GM12878 (cell line): ENCODE measurements around the gene MT1G. TPM values are rescaled to one million over a fixed set of nuclear protein-coding genes. Genes with fewer than 3 reads are reported as not detected.

ENCODE experiments used
- ATAC-seq: fragments of 200-7000 bp; cut with Tn5 transposase; 3 replicates; pipeline ENCODE4 v1.9.1; 2020; ENCODE audit warnings: mild to moderate bottlenecking, moderate library complexity
- BruUV-seq: library from RNA; stranded (reverse); fragments of 400-500 nt; replicated peaks from 2 replicates; lab custom pipeline; 2021; lab: Mats Ljungman, UMichigan
- CTCF ChIA-PET: fragments of 300-600 bp; sonication (Branson Sonifier 250); formaldehyde crosslinking; extraction: SDS; loops from one replicate; lab custom pipeline; 2021; ENCODE audit warnings: inconsistent platforms; lab: Yijun Ruan, JAX
- POLR2A ChIA-PET: fragments of 350-600 bp; formaldehyde crosslinking; extraction: SDS; loops from one replicate; lab custom pipeline; 2021; ENCODE audit warnings: inconsistent platforms; lab: Charles Lee
- RAD21 ChIA-PET: fragments of 300-600 bp; sonication (Branson Sonifier 250); formaldehyde crosslinking; loops from one replicate; lab custom pipeline; 2023; ENCODE audit warnings: antibody characterized with exemption; ENCODE audit not compliant: unreplicated experiment; lab: Charles Lee
- SMC1A ChIA-PET: fragments of 300-600 bp; sonication (Branson Sonifier 250); formaldehyde crosslinking; loops from one replicate; lab custom pipeline; 2023; ENCODE audit not compliant: unreplicated experiment, uncharacterized antibody; lab: Charles Lee
- DNase-seq: peaks from one replicate; pipeline ENCODE4 v3.0.0-alpha.2; 2011; ENCODE audit warnings: low read depth, low spot score
- FAIRE-seq: peaks from 3 replicates; lab custom pipeline; 2011; peaks lifted over from hg19 to GRCh38; lab: Jason Lieb, UNC
- H2AFZ ChIP-seq: 2 replicates; pipeline ENCODE4 v1.6.0; 2011; ENCODE audit warnings: low read depth, low read length, control low read depth; ENCODE audit not compliant: control insufficient read depth
- H3K27ac ChIP-seq: 2 replicates; pipeline ENCODE4 v1.5.1; 2011; ENCODE audit warnings: control low read depth; ENCODE audit not compliant: control insufficient read depth, insufficient read depth
- H3K27me3 ChIP-seq, 2 experiments: replicated peaks in 1 of 2; 2 replicates each; pipeline versions ENCODE4 v1.6.0 to v1.6.1; 2011; ENCODE audit warnings: low read length in 1 of 2; ENCODE audit not compliant: control insufficient read depth in 2 of 2, insufficient read depth in 2 of 2
- H3K36me3 ChIP-seq, 2 experiments: 2 replicates each; pipeline ENCODE4 v1.5.1; 2011; ENCODE audit warnings: low read length in 1 of 2; ENCODE audit not compliant: control insufficient read depth in 2 of 2, insufficient read depth in 2 of 2
- H3K4me1 ChIP-seq: 2 replicates; pipeline ENCODE4 v1.6.1; 2011; ENCODE audit warnings: mild to moderate bottlenecking, low read length, moderate library complexity, mixed read lengths; ENCODE audit not compliant: control insufficient read depth, insufficient read depth
- H3K4me2 ChIP-seq: 2 replicates; pipeline ENCODE4 v1.6.0; 2011; ENCODE audit warnings: control low read depth; ENCODE audit not compliant: control insufficient read depth, insufficient read depth
- H3K4me3 ChIP-seq: fragments of 200-600 bp; sonication (generic); 2 replicates; pipeline ENCODE4 v1.5.1; 2016
- H3K79me2 ChIP-seq: 2 replicates; pipeline ENCODE4 v1.6.0; 2011; ENCODE audit warnings: low read length; ENCODE audit not compliant: control insufficient read depth, insufficient read depth
- H3K9ac ChIP-seq: 2 replicates; pipeline ENCODE4 v1.8.0; 2011; ENCODE audit warnings: low read length, control low read depth, mixed read lengths; ENCODE audit not compliant: control insufficient read depth, insufficient read depth
- H3K9me3 ChIP-seq: replicated peaks from 3 replicates; pipeline ENCODE4 v1.5.1; 2011; ENCODE audit warnings: mild to moderate bottlenecking, low read length; ENCODE audit not compliant: control insufficient read depth, insufficient read depth
- H4K20me1 ChIP-seq: 2 replicates; pipeline ENCODE4 v1.6.0; 2011; ENCODE audit not compliant: control insufficient read depth, insufficient read depth
- E2F8 ChIP-seq: fragments of 450-650 bp; IDR thresholded peaks from 2 replicates; pipeline ENCODE4 v1.6.1; 2018; ENCODE audit warnings: mild to moderate bottlenecking, low read depth, moderate library complexity; ENCODE audit not compliant: partially characterized antibody
- EZH2 ChIP-seq: IDR thresholded peaks from 2 replicates; pipeline ENCODE4 v1.6.1; 2012; ENCODE audit warnings: low read depth, mild to moderate bottlenecking, control low read depth, inconsistent platforms, low read length, borderline replicate concordance; ENCODE audit not compliant: control insufficient read depth
- FOXK2 ChIP-seq: fragments of 450-650 bp; IDR thresholded peaks from 2 replicates; pipeline ENCODE4 v1.6.1; 2017; ENCODE audit warnings: mild to moderate bottlenecking, moderate library complexity
- GATAD2B ChIP-seq: fragments of 450-650 bp; conservative IDR thresholded peaks from 2 replicates; pipeline ENCODE4 v1.6.1; 2017; ENCODE audit warnings: low read depth, mild to moderate bottlenecking, moderate library complexity
- IKZF1 ChIP-seq: fragments of 450-650 bp; conservative IDR thresholded peaks from 2 replicates; pipeline ENCODE4 v1.6.1; 2017; ENCODE audit warnings: antibody characterized with exemption, mild to moderate bottlenecking
- IKZF2 ChIP-seq, 2 experiments: fragments of 450-650 bp; IDR thresholded peaks; 2 replicates each; pipeline ENCODE4 v1.6.1; 2017; ENCODE audit warnings: mild to moderate bottlenecking in 2 of 2, moderate library complexity in 2 of 2
- LARP7 ChIP-seq: fragments of 450-650 bp; IDR thresholded peaks from 2 replicates; pipeline ENCODE4 v1.6.1; 2017; ENCODE audit warnings: mild to moderate bottlenecking
- MEF2A ChIP-seq: IDR thresholded peaks from 2 replicates; pipeline ENCODE4 v1.6.1; 2011; ENCODE audit warnings: low read depth, mild to moderate bottlenecking, low read length, moderate library complexity; ENCODE audit not compliant: insufficient read depth
- POLR2AphosphoS5 ChIP-seq: IDR thresholded peaks from 2 replicates; pipeline ENCODE4 v1.6.1; 2011; ENCODE audit warnings: mild to moderate bottlenecking, low read length, inconsistent platforms
- POU2F2 ChIP-seq: IDR thresholded peaks from 3 replicates; pipeline ENCODE4 v1.6.1; 2011; ENCODE audit warnings: low read depth, mild to moderate bottlenecking, low read length, borderline replicate concordance
- SMARCA5 ChIP-seq: fragments of 450-650 bp; IDR thresholded peaks from 2 replicates; pipeline ENCODE4 v1.6.1; 2017; ENCODE audit warnings: mild to moderate bottlenecking
- TCF12 ChIP-seq: IDR thresholded peaks from 2 replicates; pipeline ENCODE4 v1.6.1; 2011; ENCODE audit warnings: low read depth, mild to moderate bottlenecking, low read length
- ZNF687 ChIP-seq: fragments of 450-650 bp; IDR thresholded peaks from 2 replicates; pipeline ENCODE4 v1.6.1; 2017; ENCODE audit warnings: mild to moderate bottlenecking, moderate library complexity
- WGBS: methylation state at CpG from one replicate; pipeline ENCODE4 v1.1.6; 2016; ENCODE audit warnings: low lambda C conversion rate; ENCODE audit not compliant: insufficient replicate concordance, insufficient coverage; ENCODE audit errors: missing lambda C conversion rate; 5-methylcytosine and 5-hydroxymethylcytosine counted together
- in situ Hi-C: fragments of 300-500 bp; cut with MboI; formaldehyde crosslinking; loops from 9 replicates; pipeline ENCODE4 v1.14.3; 2018; ENCODE audit warnings: mixed read lengths
- intact Hi-C: fragments of 100-400 bp; cut with micrococcal nuclease; formaldehyde crosslinking; loops from one replicate; pipeline ENCODE4 v1.14.2; 2022; ENCODE audit not compliant: unreplicated experiment
- polyA plus RNA-seq, 11 experiments: library from polyadenylated mRNA; depleted of rRNA in 4 of 11; unstranded in 6 of 11; stranded (reverse) in 5 of 11; fragments of >200 nt; fragmentation: Nextera tagmentation in 4 of 11; fragmentation: Illumina TruSeq in 1 of 11; extraction: Ambion mirVana in 4 of 11; extraction: Trizol in 1 of 11; gene quantifications; 1 replicate in 1 of 11; 2 replicates in 10 of 11; pipeline versions ENCODE4 v1.2.1 to v1.2.3, GENCODE V29; 2011 to 2016; ENCODE audit warnings: inconsistent platforms in 2 of 11, missing spikeins in 2 of 11, low read depth in 1 of 11
- total RNA-seq, 4 experiments: library from RNA; depleted of rRNA in 3 of 4; stranded (reverse); fragments of >200 nt in 3 of 4; fragmentation: Illumina TruSeq in 1 of 4; extraction: Trizol in 1 of 4; gene quantifications; 2 replicates each; pipeline versions ENCODE4 v1.2.1 to v1.2.3, GENCODE V29; 2013 to 2021

MT1G gene
- total and polyA plus RNA-seq, 10 of the 15 experiments (the other 5 are each of a cell fraction or from before 2014, with no cell fraction given), result 1.2 to 9.1 (median 4.6) TPM

- peak within 1 kb of the TSS; percentile 87 for H2AFZ ChIP-seq
- intact Hi-C loops, result no loop called here
- H3K27ac ChIP-seq, result no peak within 1 kb of the TSS
These were observed 42.5 kb downstream of the MT1G start, which contains the start of gene MT1E for GRCh38 chr16:56625140-56625942. TSS of gene MT1E (plus strand) at chr16:56625781. CDS start at chr16:56625852, 71 bp downstream.

More at GRCh38 chr16:56625140-56625942, 42.5 kb downstream of the MT1G start, which contains the start of gene MT1E:
- Histone ChIP-seq H4K20me1 (no peaks in the 10 kb centered on the region), H3K9me3 (no peaks in the 10 kb centered on the region), H3K9ac (peak within 1 kb of the TSS; percentile 56; the same call in 1 of the 2 replicates), H3K36me3 (no peaks in the 10 kb centered on the region), H3K4me3 (peak within 1 kb of the TSS; percentile 44; the same call in 1 of the 2 replicates), H3K27me3 (no peaks in the 10 kb centered on the region; a peak in 2 of 4 replicates), H3K4me2 (peak within 1 kb of the TSS; percentile 40)
- ChIA-PET RAD21 (interaction anchor here (0.6 to 1.3 kb wide), 3 partner anchors 14 to 65 kb away, joined by 3 to 5 read pairs (median 4); partner anchors contain the start of gene MT2A), POLR2A (interaction anchor here (0.6 to 1.5 kb wide), 4 partner anchors 15 to 75 kb away, joined by 3 to 4 read pairs (median 3); partner anchors contain the start of gene MT2A), SMC1A (interaction anchor here (0.9 kb wide), 1 partner anchor 71 kb away, joined by 3 read pairs; no protein-coding TSS in a partner anchor)
- 7% methylated on average over 53 of the region's 62 CpGs for WGBS
- in situ Hi-C loops, result no loop called here
- DNase-seq, result no peak
- no peak for TF ChIP-seq EZH2
- peak; percentile 86 for TF ChIP-seq SMARCA5
- 0 out of 2 replicates have a peak, but pooled peaks have one; percentile 8 for TF ChIP-seq MEF2A
- peak; percentile 58; the same call in 1 of the 2 replicates for TF ChIP-seq IKZF1
- TF ChIP-seq POLR2AphosphoS5, result peak; percentile 87
- TF ChIP-seq POU2F2, result peak; percentile 22; the same call in 1 of the 3 replicates
- 0 out of 2 replicates have a peak, but pooled peaks have one; percentile 56 for TF ChIP-seq GATAD2B
- no peak for TF ChIP-seq E2F8
- peak; percentile 39; the same call in 1 of the 2 replicates for TF ChIP-seq TCF12
- TF ChIP-seq LARP7, result peak; percentile 100
- TF ChIP-seq ZNF687, result 0 out of 2 replicates have a peak, but pooled peaks have one; percentile 21
- no peak for TF ChIP-seq FOXK2
- TF ChIP-seq IKZF2 (IDR thresholded peaks at IDR 0.05), result 0 out of 4 replicates have a peak, but pooled peaks have one; percentile 12 to 13
- TF ChIP-seq, all 136 proteins: peak for 10
- BruUV-seq, result no TSS peak
- ATAC-seq, result peak; percentile 85
- no peak for FAIRE-seq
- Histone ChIP-seq H3K79me2 (no peaks in the 10 kb centered on the region), H3K4me1 (peaks cover 14% of the 10 kb centered on the region)
- CTCF ChIA-PET, result interaction anchor here (0.7 to 1.0 kb wide), 2 partner anchors 17 to 25 kb away, joined by 3 read pairs; partner anchors contain the start of gene MT2A
